Measurements from ENCODE around the gene OR56A1.

The OR56A1 gene

DNA sequence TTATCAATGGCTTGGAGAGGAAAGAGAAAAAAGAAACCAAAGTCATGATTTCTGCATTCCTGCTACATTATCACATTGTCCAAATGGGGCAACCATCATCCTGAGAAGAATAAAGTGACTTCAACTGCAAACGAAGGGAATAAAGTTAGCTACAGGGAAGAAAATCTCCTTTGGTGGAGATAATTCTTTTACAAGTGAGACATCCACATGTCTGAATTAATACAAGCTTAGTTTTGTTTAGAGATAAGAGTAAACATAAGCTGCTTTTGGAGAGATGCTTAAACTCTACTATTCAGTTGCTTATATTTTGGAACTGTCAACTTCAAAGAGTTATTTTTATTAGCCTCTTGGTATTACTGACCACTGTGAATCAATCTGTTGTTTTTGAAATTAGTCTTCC lies 43.7 kb downstream of the OR56A1 start, which contains the start of gene OR52L1:
Gene OR52L1, minus strand, starts transcription at position 101 of the 400 bp plus-strand sequence. Its CDS starts 55 bp downstream, at position 46.
- no peak for DNase-seq

DNA sequence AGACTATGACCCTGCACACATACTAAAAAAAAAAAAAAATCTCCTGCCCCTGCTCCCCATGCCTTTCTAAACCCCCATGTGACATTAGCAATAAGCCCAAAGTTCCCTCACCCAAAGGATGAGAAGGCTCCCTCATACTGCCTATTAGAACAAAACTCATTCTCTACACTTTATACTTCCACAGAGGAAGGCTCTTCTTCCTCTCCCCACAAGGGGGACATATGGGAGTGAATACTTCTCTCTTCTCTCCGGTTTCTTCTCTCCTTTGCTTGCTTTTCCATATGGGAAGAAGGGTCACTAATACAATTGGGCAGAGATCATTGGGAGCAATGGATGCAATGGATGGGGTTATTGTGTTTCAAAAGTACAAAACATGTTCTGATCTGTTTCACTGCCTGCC lies 47.1 kb downstream of the OR56A1 start:
- no peak for DNase-seq

- DNase-seq, result no peak
Measured at GRCh38 chr11:5973530-5973929, 57.0 kb downstream of the OR56A1 start.
